Panc1 (cell line): ENCODE results near the gene SMPDL3B. TPM values are rescaled to one million over a fixed set of nuclear protein-coding genes. Genes with fewer than 3 reads are reported as not detected.

Experiments
- ATAC-seq: fragments of 200-7000 bp; cut with Tn5 transposase; 2 replicates; pipeline ENCODE4 v1.9.1; 2020; ENCODE audit warnings: mild to moderate bottlenecking, moderate library complexity
- BruUV-seq: library from RNA; stranded (reverse); fragments of 400-500 nt; replicated peaks from 2 replicates; lab custom pipeline; 2021; lab: Mats Ljungman, UMichigan
- CTCF ChIA-PET: fragments of 300-600 bp; sonication (Branson Sonifier 250); formaldehyde crosslinking; loops from one replicate; lab custom pipeline; 2022; ENCODE audit warnings: antibody characterized with exemption; lab: Charles Lee
- POLR2A ChIA-PET: fragments of 300-600 bp; sonication (Branson Sonifier 250); formaldehyde crosslinking; loops from one replicate; lab custom pipeline; 2022; ENCODE audit warnings: antibody characterized with exemption; lab: Charles Lee
- DNase-seq: peaks from one replicate; pipeline ENCODE4 v3.0.0-alpha.2; 2010; ENCODE audit warnings: low read depth, low spot score
- H3K27ac ChIP-seq: 2 replicates; pipeline ENCODE4 v1.5.1; 2011; ENCODE audit warnings: mild to moderate bottlenecking, low read length, inconsistent platforms
- H3K27me3 ChIP-seq: fragments of 200-500 bp; sonication (Bioruptor generic); 2 replicates; pipeline ENCODE4 v1.6.0; 2014; ENCODE audit warnings: low read length, inconsistent platforms; ENCODE audit not compliant: control insufficient read depth, insufficient read depth
- H3K36me3 ChIP-seq: fragments of 200-500 bp; sonication (Bioruptor generic); 2 replicates; pipeline ENCODE4 v1.5.1; 2014; ENCODE audit warnings: inconsistent platforms, mild to moderate bottlenecking, low read length, moderate library complexity; ENCODE audit not compliant: control insufficient read depth, insufficient read depth
- H3K4me1 ChIP-seq: 2 replicates; pipeline ENCODE4 v1.5.1; 2011; ENCODE audit warnings: inconsistent platforms, mild to moderate bottlenecking, low read length, moderate library complexity; ENCODE audit not compliant: control insufficient read depth, insufficient read depth
- H3K4me3 ChIP-seq, 2 experiments: 2 replicates each; pipeline ENCODE4 v1.5.1; 2011 to 2012; ENCODE audit warnings: low read depth in 2 of 2, low read length in 2 of 2, mild to moderate bottlenecking in 2 of 2, inconsistent platforms in 1 of 2, moderate library complexity in 1 of 2
- H3K9me3 ChIP-seq: fragments of 200-500 bp; sonication (Bioruptor generic); 2 replicates; pipeline ENCODE4 v1.5.1; 2014; ENCODE audit warnings: low read depth, mild to moderate bottlenecking, inconsistent platforms, low read length, moderate library complexity; ENCODE audit not compliant: control insufficient read depth, insufficient read depth
- CTCF ChIP-seq: fragments of 450-650 bp; IDR thresholded peaks from 2 replicates; pipeline ENCODE4 v1.5.1; 2017; ENCODE audit warnings: mild to moderate bottlenecking
- POLR2AphosphoS5 ChIP-seq: IDR thresholded peaks from 2 replicates; pipeline ENCODE4 v1.6.1; 2012; ENCODE audit warnings: mild to moderate bottlenecking, low read depth, low read length, moderate library complexity
- REST ChIP-seq, 2 experiments: IDR thresholded peaks; 2 replicates each; pipeline ENCODE4 v1.6.1; 2011 to 2012; ENCODE audit warnings: low read depth in 2 of 2, control low read depth in 1 of 2, low read length in 1 of 2, mild to moderate bottlenecking in 1 of 2, moderate library complexity in 1 of 2; ENCODE audit not compliant: insufficient read depth in 1 of 2
- SIN3A ChIP-seq: IDR thresholded peaks from 2 replicates; pipeline ENCODE4 v1.6.1; 2012; ENCODE audit warnings: low read depth, mild to moderate bottlenecking, low read length, moderate library complexity, borderline replicate concordance; ENCODE audit not compliant: insufficient read depth
- TCF7L2 ChIP-seq: IDR thresholded peaks from 2 replicates; pipeline ENCODE4 v1.6.1; 2011; ENCODE audit warnings: mild to moderate bottlenecking, low read depth, low read length, inconsistent platforms
- in situ Hi-C: cut with HindIII; loops from 2 replicates; pipeline ENCODE4 v1.10.0; 2016; ENCODE audit warnings: low sequenced_read_pairs, low pct_unique_long_range_greater_than_20kb
- intact Hi-C: fragments of 100-400 bp; cut with micrococcal nuclease; formaldehyde crosslinking; loops from one replicate; pipeline ENCODE4 v1.10.0; 2022; ENCODE audit not compliant: unreplicated experiment
- total RNA-seq: library from RNA; stranded (reverse); gene quantifications from one replicate; pipeline ENCODE4 v1.2.1, GENCODE V29; 2021; ENCODE audit not compliant: unreplicated experiment

The SMPDL3B gene
- total RNA-seq, 1 experiment from 2014 or later: 1.5 TPM

GRCh38 chr1:27966402-27967105 is 31.8 kb downstream of the SMPDL3B start:
- POLR2A ChIA-PET: interaction anchor here (0.6 kb wide), 1 partner anchor 63 kb away, joined by 7 read pairs; no protein-coding TSS in a partner anchor
- BruUV-seq: no TSS peak
- Histone ChIP-seq H3K27me3 (no peaks in the 10 kb centered on the region), H3K27ac (no peak overlapping the region), H3K4me1 (peaks cover under 1% of the 10 kb centered on the region; the same call in 1 of the 2 replicates), H3K4me3 (no peak overlapping the region), H3K36me3 (no peaks in the 10 kb centered on the region; the same call in 1 of the 2 replicates), H3K9me3 (no peaks in the 10 kb centered on the region)
- no peak for TF ChIP-seq REST (IDR thresholded peaks at IDR 0.05; ENCODE audit: insufficient read depth in 1 of 2, low read depth in 2 of 2, low read length in 1 of 2)
- TF ChIP-seq SIN3A: no peak
- no peak for TF ChIP-seq POLR2AphosphoS5
- TF ChIP-seq TCF7L2: no peak
- no peak for TF ChIP-seq CTCF
- in situ Hi-C loops: no loop called here
- intact Hi-C loops: no loop called here
- DNase-seq (no peak), ATAC-seq (peak; percentile 52)
- CTCF ChIA-PET: no interaction called here

- POLR2A ChIA-PET: no interaction called here
These were observed 32.5 kb downstream of the SMPDL3B start for GRCh38 chr1:27967106-27967883.

More at GRCh38 chr1:27967106-27967883, 32.5 kb downstream of the SMPDL3B start:
- CTCF ChIA-PET: no interaction called here
- Histone ChIP-seq H3K4me1 (no peaks in the 10 kb centered on the region), H3K9me3 (no peaks in the 10 kb centered on the region), H3K4me3 (no peak overlapping the region), H3K27ac (no peak overlapping the region), H3K27me3 (no peaks in the 10 kb centered on the region), H3K36me3 (no peaks in the 10 kb centered on the region; the same call in 1 of the 2 replicates)
- in situ Hi-C loops: no loop called here
- BruUV-seq: TSS peak; percentile 46
- intact Hi-C loops: no loop called here
- no peak for TF ChIP-seq POLR2AphosphoS5
- no peak for TF ChIP-seq SIN3A
- TF ChIP-seq TCF7L2: no peak
- ATAC-seq: 0 out of 2 replicates have a peak, but pooled peaks have one; percentile 7
- no peak for DNase-seq
